ENCODE data around the gene FARP1.

Gene FARP1

GRCh38 chr13:98155475-98156109 is 12.7 kb downstream of the FARP1 start:
- Histone ChIP-seq H3K4me2 (no peak overlapping the region), H3K36me3 (ENCODE audit: insufficient read depth) (no peaks in the 10 kb centered on the region), H3K4me1 (ENCODE audit: low read depth, poor library complexity, severe bottlenecking) (peaks cover 24% of the 10 kb centered on the region), H2AFZ (ENCODE audit: low read depth) (no peak overlapping the region), H3K27me3 (ENCODE audit: insufficient read depth, low read depth) (no peaks in the 10 kb centered on the region), H3K9ac (no peak overlapping the region), H3K79me2 (ENCODE audit: insufficient read depth, low read depth) (peaks cover 17% of the 10 kb centered on the region; the same call in 1 of the 2 replicates), H4K20me1 (ENCODE audit: insufficient read depth) (no peaks in the 10 kb centered on the region), H3K4me3 (IDR thresholded peaks at IDR 0.05; ENCODE audit: insufficient read depth, low read depth, low read length) (no peak overlapping the region), H3K27ac (no peak overlapping the region)
- no peak for TF ChIP-seq CTCF (conservative IDR thresholded peaks at IDR 0.05; ENCODE audit: low read depth, low read length)

GRCh38 chr13:98156259-98156658 is 13.4 kb downstream of the FARP1 start:
- no peak overlapping the region for H3K9ac ChIP-seq
- TF ChIP-seq CTCF (conservative IDR thresholded peaks at IDR 0.05; ENCODE audit: low read depth, low read length), result no peak
- no peaks in the 10 kb centered on the region for H4K20me1 ChIP-seq (ENCODE audit: insufficient read depth)
- H2AFZ ChIP-seq (ENCODE audit: low read depth), result no peak overlapping the region
- no peaks in the 10 kb centered on the region for H3K36me3 ChIP-seq (ENCODE audit: insufficient read depth)
- H3K4me1 ChIP-seq (ENCODE audit: low read depth, poor library complexity, severe bottlenecking), result peaks cover 24% of the 10 kb centered on the region
- H3K27me3 ChIP-seq (ENCODE audit: insufficient read depth, low read depth), result no peaks in the 10 kb centered on the region
- H3K27ac ChIP-seq, result no peak overlapping the region
- H3K79me2 ChIP-seq (ENCODE audit: insufficient read depth, low read depth), result peaks cover 17% of the 10 kb centered on the region; the same call in 1 of the 2 replicates
- H3K4me3 ChIP-seq (IDR thresholded peaks at IDR 0.05; ENCODE audit: insufficient read depth, low read depth, low read length), result no peak overlapping the region
- no peak overlapping the region for H3K4me2 ChIP-seq

GRCh38 chr13:98157188-98157587 is 14.3 kb downstream of the FARP1 start:
- no peak for TF ChIP-seq CTCF (conservative IDR thresholded peaks at IDR 0.05; ENCODE audit: low read depth, low read length)
- Histone ChIP-seq H3K79me2 (ENCODE audit: insufficient read depth, low read depth) (peaks cover 11% of the 10 kb centered on the region; the same call in 1 of the 2 replicates), H3K36me3 (ENCODE audit: insufficient read depth) (no peaks in the 10 kb centered on the region), H3K4me2 (no peak overlapping the region), H3K4me1 (ENCODE audit: low read depth, poor library complexity, severe bottlenecking) (peaks cover 20% of the 10 kb centered on the region), H2AFZ (ENCODE audit: low read depth) (no peak overlapping the region), H3K27ac (no peak overlapping the region), H4K20me1 (ENCODE audit: insufficient read depth) (no peaks in the 10 kb centered on the region), H3K4me3 (IDR thresholded peaks at IDR 0.05; ENCODE audit: insufficient read depth, low read depth, low read length) (no peak overlapping the region), H3K9ac (no peak overlapping the region), H3K27me3 (ENCODE audit: insufficient read depth, low read depth) (no peaks in the 10 kb centered on the region)

- Histone ChIP-seq H4K20me1 (ENCODE audit: insufficient read depth) (no peaks in the 10 kb centered on the region), H3K79me2 (ENCODE audit: insufficient read depth, low read depth) (peaks cover 6% of the 10 kb centered on the region; the same call in 1 of the 2 replicates)
These were observed 14.7 kb downstream of the FARP1 start for GRCh38 chr13:98157609-98158008.

More at GRCh38 chr13:98157609-98158008, 14.7 kb downstream of the FARP1 start:
- Histone ChIP-seq H3K9ac (no peak overlapping the region), H3K27me3 (ENCODE audit: insufficient read depth, low read depth) (no peaks in the 10 kb centered on the region), H2AFZ (ENCODE audit: low read depth) (no peak overlapping the region), H3K4me2 (no peak overlapping the region), H3K27ac (no peak overlapping the region), H3K36me3 (ENCODE audit: insufficient read depth) (no peaks in the 10 kb centered on the region), H3K4me1 (ENCODE audit: low read depth, poor library complexity, severe bottlenecking) (peaks cover 16% of the 10 kb centered on the region), H3K4me3 (IDR thresholded peaks at IDR 0.05; ENCODE audit: insufficient read depth, low read depth, low read length) (no peak overlapping the region)
- no peak for TF ChIP-seq CTCF (conservative IDR thresholded peaks at IDR 0.05; ENCODE audit: low read depth, low read length)
